GM10266 (cell line): ENCODE results near the gene AGL.
"Not testable (repeated sequence)": the region's sequence is repeated elsewhere in the genome, so short reads cannot be mapped to it uniquely, and the experiment has no call there.

Experiments used
- DNase-seq: peaks from one replicate; pipeline ENCODE4 v3.0.0; 2012; ENCODE audit errors: extremely low spot score
- TF ChIP-seq, protein P1 (sequence below): IDR thresholded peaks from 2 replicates; pipeline ENCODE4 v1.5.1; 2012; ENCODE audit warnings: mild to moderate bottlenecking, low read depth; ENCODE audit not compliant: control insufficient read depth, insufficient read depth; ENCODE audit errors: missing control alignments

The AGL gene

DNA sequence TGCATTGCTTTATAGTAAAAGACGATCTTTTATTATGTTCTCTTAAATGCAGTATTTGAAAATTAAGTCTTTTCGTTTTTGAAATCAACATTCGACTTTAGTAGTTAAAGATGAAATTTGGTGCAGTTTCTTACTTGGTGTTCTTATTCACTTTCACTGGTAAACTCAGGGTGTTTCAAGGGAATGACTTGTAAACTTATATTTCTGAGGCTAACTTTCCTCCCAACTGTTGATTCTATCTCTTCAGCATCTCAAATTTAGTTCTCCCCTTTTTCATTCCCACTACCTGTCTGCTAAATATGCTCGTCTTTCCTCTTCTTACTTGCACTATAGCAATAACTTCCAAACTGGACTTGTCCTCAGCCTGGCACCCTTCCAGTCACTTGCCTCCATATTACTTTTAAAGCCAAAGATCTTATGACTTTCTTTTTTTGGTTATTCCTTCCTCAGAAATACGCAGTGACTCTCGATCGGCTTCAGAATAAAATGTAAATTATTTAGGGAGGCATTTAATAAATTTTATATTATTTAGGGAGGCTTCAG lies 120.6 kb downstream of the AGL start:
- TF ChIP-seq, protein P1, sequence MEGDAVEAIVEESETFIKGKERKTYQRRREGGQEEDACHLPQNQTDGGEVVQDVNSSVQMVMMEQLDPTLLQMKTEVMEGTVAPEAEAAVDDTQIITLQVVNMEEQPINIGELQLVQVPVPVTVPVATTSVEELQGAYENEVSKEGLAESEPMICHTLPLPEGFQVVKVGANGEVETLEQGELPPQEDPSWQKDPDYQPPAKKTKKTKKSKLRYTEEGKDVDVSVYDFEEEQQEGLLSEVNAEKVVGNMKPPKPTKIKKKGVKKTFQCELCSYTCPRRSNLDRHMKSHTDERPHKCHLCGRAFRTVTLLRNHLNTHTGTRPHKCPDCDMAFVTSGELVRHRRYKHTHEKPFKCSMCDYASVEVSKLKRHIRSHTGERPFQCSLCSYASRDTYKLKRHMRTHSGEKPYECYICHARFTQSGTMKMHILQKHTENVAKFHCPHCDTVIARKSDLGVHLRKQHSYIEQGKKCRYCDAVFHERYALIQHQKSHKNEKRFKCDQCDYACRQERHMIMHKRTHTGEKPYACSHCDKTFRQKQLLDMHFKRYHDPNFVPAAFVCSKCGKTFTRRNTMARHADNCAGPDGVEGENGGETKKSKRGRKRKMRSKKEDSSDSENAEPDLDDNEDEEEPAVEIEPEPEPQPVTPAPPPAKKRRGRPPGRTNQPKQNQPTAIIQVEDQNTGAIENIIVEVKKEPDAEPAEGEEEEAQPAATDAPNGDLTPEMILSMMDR = no peak
- DNase-seq = no peak

- DNase-seq = not testable (repeated sequence)
Observed at GRCh38 chr1:99972066-99972465, 121.9 kb downstream of the AGL start.
